Smooth muscle cell of bladder (primary cell): ENCODE results near the gene KLHL26. TPM values are rescaled to one million over a fixed set of nuclear protein-coding genes. Genes with fewer than 3 reads are reported as not detected.

Experiments used
- total RNA-seq: library from RNA; depleted of rRNA; stranded (reverse); fragments of >200 nt; gene quantifications from 2 replicates; pipeline ENCODE4 v1.2.3, GENCODE V29; 2014

The KLHL26 gene
- total RNA-seq: 3.1 and 3.7 TPM in 2 replicates

DNA sequence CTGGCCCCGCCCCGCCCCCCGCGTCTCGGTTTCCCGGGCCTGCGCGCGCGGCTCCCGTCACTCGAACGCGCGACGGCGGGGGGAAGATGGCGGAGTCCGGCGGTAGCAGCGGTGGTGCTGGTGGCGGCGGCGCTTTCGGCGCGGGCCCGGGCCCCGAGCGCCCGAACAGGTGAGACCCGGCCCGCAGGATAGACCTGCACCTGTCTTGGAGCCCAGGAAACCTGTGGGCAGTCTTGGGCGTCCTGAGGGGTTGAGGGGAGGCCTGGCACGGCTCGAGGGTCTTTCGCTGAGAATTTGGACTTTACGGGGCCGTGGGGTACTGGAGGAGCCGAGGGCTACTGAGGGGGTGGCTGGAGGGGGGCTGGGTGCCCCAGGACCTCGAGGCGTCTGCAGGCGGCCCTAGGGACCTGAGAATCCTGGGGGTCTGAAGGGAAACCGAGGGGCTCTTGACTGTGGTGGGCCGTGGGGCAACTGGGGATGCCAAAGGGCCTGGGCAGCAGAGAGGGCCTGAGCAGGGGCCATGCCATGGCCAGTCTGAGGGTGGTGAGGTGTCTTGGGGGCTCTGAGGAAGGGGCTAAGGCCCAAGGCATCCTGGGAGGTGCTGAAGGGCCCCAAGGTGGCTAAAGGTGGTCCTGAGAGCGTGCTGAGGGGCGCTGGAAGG, at the start of gene KLHL26:
TSS of gene KLHL26 (plus strand) at position 60 of the 661 bp plus-strand sequence. CDS start at position 87, 27 bp downstream.

GRCh38 chr19:18588611-18589379, 48.0 kb upstream of the KLHL26 start, which contains the start of gene REX1BD:
Gene REX1BD, plus strand, starts transcription at chr19:18588798. Its CDS starts 4 bp downstream, at chr19:18588802.

GRCh38 chr19:18606281-18607225, 30.3 kb upstream of the KLHL26 start, which contains the start of gene CRLF1:
Gene CRLF1, minus strand, starts transcription at chr19:18606799. Its CDS starts 143 bp downstream, at chr19:18606656.

DNA sequence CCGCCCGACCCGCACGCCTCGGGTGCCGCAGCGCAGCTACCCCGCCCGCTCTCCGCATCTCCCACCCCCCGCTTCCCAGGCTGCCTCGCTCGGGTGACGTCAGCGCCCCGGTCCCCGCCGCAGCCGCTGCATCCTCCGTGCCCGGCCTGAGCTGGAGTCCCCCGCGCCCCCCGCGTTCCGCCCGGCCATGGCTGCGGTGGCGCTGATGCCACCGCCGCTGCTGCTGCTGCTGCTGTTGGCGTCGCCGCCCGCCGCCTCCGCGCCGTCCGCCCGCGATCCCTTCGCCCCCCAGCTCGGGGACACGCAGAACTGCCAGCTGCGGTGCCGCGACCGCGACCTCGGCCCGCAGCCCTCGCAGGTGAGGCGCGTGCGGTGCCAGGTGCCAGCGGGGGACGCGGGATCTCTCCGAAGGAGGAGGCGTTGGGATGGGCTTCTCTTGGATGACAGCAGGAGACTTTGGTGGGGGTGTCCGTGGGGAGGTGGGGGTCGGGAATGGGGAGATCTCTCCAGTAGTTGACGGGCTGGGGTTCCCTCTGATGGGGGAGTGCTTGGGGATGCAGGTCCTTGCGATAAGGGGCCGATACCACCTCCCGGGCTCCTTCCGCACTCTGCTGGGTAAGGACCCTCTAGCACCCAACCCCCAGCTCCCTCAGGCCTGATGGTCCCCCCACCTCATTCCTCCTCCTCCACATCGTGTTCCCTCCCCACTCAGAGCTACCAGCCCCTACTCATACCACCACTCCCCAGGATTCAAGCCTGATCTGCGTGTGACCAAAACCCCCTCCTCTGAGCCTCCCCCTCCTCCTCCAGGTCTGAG, 23.8 kb upstream of the KLHL26 start, which contains the start of gene TMEM59L:
TSS of gene TMEM59L (plus strand) at position 99 of the 817 bp plus-strand sequence. CDS start at position 188, 89 bp downstream.

DNA sequence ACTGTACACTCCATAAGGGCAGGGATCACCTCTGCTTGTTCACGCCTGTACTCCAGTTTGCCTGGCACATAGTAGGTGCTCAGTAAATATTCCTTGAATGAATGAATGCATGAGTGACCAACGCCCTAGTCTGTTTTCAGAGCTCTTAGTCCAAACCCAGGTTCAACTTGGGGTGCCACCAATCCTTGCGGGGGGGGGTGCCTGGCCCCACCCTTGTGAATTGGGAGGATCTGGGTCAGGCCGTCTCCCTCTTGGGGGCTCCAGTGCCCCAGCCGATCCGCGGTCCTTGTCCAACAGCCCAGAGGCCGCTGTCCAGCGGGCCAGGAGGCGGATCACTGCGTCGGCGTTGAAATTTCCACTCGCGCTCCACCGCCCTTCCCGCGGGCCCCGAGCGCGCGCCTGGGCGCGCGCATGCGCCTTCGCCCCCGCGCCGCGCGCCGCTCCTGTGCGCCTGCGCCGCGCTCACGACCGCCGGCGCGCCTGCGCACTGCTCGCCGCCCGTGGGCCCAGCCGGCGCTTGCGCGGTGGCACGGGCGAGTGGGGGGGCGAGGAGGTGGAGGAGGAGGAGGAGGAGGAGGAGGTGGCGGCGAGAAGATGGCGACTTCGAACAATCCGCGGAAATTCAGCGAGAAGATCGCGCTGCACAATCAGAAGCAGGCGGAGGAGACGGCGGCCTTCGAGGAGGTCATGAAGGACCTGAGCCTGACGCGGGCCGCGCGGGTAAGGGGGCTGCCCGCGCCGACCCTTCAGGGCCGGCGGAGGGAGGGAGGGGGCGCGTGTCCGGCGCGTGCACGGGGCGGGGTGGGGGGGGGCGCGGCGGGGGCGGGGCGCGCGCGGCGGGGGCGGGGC, 46.5 kb downstream of the KLHL26 start, which contains the start of gene CRTC1:
TSS of gene CRTC1 (plus strand) at position 572 of the 849 bp plus-strand sequence. CDS start at position 595, 23 bp downstream.

Other genes with a start within 250 kb of the KLHL26 start
- 0.14 and 0.28 TPM in 2 replicates for gene LRRC25, start 239.4 kb upstream of the KLHL26 start, total RNA-seq
- gene SSBP4, start 217.6 kb upstream of the KLHL26 start, total RNA-seq: 32.9 and 45.6 TPM in 2 replicates
- gene ISYNA1, start 198.9 kb upstream of the KLHL26 start, total RNA-seq: 9.2 and 23.0 TPM in 2 replicates
- 17.8 and 20.9 TPM in 2 replicates for gene ELL, start 115.0 kb upstream of the KLHL26 start, total RNA-seq
- 256 and 265 TPM in 2 replicates for gene FKBP8, start 93.5 kb upstream of the KLHL26 start, total RNA-seq
- 54.0 and 65.1 TPM in 2 replicates for gene KXD1, start 79.2 kb upstream of the KLHL26 start, total RNA-seq
- gene UBA52, start 65.2 kb upstream of the KLHL26 start, total RNA-seq: 1,243 and 1,519 TPM in 2 replicates
- 39.9 and 44.1 TPM in 2 replicates for gene REX1BD, start 48.2 kb upstream of the KLHL26 start, total RNA-seq
- gene CRLF1, start 30.2 kb upstream of the KLHL26 start, total RNA-seq: 28.7 and 60.3 TPM in 2 replicates
- gene TMEM59L, start 24.2 kb upstream of the KLHL26 start, total RNA-seq: 1.00 and 2.3 TPM in 2 replicates
- 1.6 and 2.8 TPM in 2 replicates for gene CRTC1, start 46.7 kb downstream of the KLHL26 start, total RNA-seq
- gene COMP, start 154.3 kb downstream of the KLHL26 start, total RNA-seq: 1.3 and 5.7 TPM in 2 replicates
- gene UPF1, start 194.9 kb downstream of the KLHL26 start, total RNA-seq: 41.5 and 54.9 TPM in 2 replicates